Calu3 (cell line): Measurements from ENCODE around the gene CCND2. TPM values are rescaled to one million over a fixed set of nuclear protein-coding genes. Genes with fewer than 3 reads are reported as not detected.

ENCODE experiments used
- BruUV-seq: library from RNA; stranded (reverse); fragments of 400-500 nt; replicated peaks from 2 replicates; lab custom pipeline; 2021; lab: Mats Ljungman, UMichigan
- CTCF ChIA-PET: fragments of 300-600 bp; sonication (Branson Sonifier 250); formaldehyde crosslinking; loops from one replicate; lab custom pipeline; 2022; ENCODE audit warnings: antibody characterized with exemption; lab: Charles Lee
- DNase-seq: peaks from one replicate; pipeline ENCODE4 v3.0.0; 2022
- H3K27ac Mint-ChIP-seq: one replicate; pipeline ENCODE4 v1.8.0; 2022; ENCODE audit warnings: mixed read lengths; ENCODE audit not compliant: unreplicated experiment
- H3K27me3 Mint-ChIP-seq: one replicate; pipeline ENCODE4 v1.8.0; 2022; ENCODE audit warnings: mixed read lengths; ENCODE audit not compliant: unreplicated experiment
- H3K36me3 Mint-ChIP-seq: one replicate; pipeline ENCODE4 v1.8.0; 2022; ENCODE audit warnings: mild to moderate bottlenecking, moderate library complexity, mixed read lengths; ENCODE audit not compliant: insufficient read depth, unreplicated experiment
- H3K4me1 Mint-ChIP-seq: one replicate; pipeline ENCODE4 v1.8.0; 2022; ENCODE audit warnings: mild to moderate bottlenecking, low read depth, mixed read lengths; ENCODE audit not compliant: unreplicated experiment
- H3K4me3 Mint-ChIP-seq: one replicate; pipeline ENCODE4 v1.8.0; 2022; ENCODE audit warnings: mild to moderate bottlenecking, low read depth, moderate library complexity, mixed read lengths; ENCODE audit not compliant: unreplicated experiment
- H3K9me3 Mint-ChIP-seq: one replicate; pipeline ENCODE4 v1.8.0; 2022; ENCODE audit warnings: low read depth, mixed read lengths; ENCODE audit not compliant: unreplicated experiment
- CTCF ChIP-seq: fragments of 200-600 bp; IDR thresholded peaks from one replicate; pipeline ENCODE4 v1.8.0; 2022; ENCODE audit warnings: antibody characterized with exemption; ENCODE audit not compliant: unreplicated experiment
- intact Hi-C: fragments of 100-400 bp; cut with micrococcal nuclease; formaldehyde crosslinking; loops from one replicate; pipeline ENCODE4 v1.10.0; 2022; ENCODE audit not compliant: unreplicated experiment
- total RNA-seq: library from RNA; stranded (reverse); gene quantifications from 2 replicates; pipeline ENCODE4 v1.2.3, GENCODE V29; 2022

The CCND2 gene
- total RNA-seq, 1 experiment from 2014 or later, result 0.07 TPM

DNA sequence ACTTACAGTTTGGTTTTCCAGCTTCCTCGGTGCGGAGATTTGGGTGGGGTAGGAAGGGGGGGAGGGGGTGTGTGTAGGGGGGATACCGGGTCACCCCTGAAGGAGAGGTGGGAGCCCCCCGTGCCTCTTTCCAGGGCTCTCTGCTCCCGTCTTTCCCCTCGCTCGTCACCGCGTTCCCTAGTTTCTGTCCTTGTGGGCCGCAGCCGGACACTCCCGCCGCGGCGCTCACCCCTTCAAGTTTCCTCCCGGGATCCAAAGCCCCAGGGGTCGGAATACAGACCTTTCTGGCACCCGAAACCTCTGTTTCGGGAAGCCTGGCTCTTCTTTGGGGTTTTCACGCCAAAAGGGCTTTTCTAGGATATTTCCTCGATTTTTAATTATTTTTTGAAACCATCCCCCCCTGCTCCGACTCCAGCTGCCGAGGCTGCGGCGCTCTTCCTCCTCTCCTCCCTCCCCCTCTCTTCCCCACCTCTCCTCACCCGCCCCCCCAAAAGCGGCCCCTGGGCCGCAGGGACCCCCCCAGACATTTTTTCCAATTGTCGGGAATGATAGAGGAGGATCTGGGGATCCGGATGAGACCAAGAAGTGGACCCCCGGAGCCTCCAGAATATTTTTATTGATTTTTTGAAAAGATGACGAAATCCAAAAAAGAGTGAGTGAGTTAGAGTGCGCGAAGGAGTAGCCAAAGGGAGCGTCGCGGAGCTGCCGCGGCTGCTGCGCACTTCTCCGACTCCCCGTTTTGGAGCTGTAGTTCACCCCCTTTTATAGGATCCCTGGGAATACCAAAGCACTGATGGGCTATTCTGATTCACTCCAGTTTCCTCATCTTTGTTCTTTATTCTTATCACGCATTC lies 1.7 kb downstream of the CCND2 start:
- CTCF ChIA-PET, result interaction anchor here (0.6 to 1.8 kb wide), 2 partner anchors 43 to 390 kb away, joined by 3 to 40 read pairs; no protein-coding TSS in a partner anchor
- H3K27ac Mint-ChIP-seq, result no peak overlapping the region
- H3K9me3 Mint-ChIP-seq, result no peaks in the 10 kb centered on the region
- no TSS peak for BruUV-seq
- intact Hi-C loops, result loop anchor here (5.0 to 10.0 kb wide), 2 partner anchors 130 to 238 kb away; no protein-coding TSS in a partner anchor
- H3K36me3 Mint-ChIP-seq, result peaks cover 14% of the 10 kb centered on the region
- TF ChIP-seq CTCF, result no peak
- DNase-seq, result no peak
- H3K27me3 Mint-ChIP-seq, result peaks cover 96% of the 10 kb centered on the region
- H3K4me3 Mint-ChIP-seq, result peak overlapping the region; percentile 83
- peaks cover 26% of the 10 kb centered on the region for H3K4me1 Mint-ChIP-seq

GRCh38 chr12:4275870-4276301 lies 2.3 kb downstream of the CCND2 start:
- TF ChIP-seq CTCF, result no peak
- intact Hi-C loops, result loop anchor here (2.0 to 10.0 kb wide), 3 partner anchors 131 to 277 kb away; no protein-coding TSS in a partner anchor
- Mint-ChIP-seq H3K27me3 (peaks cover 96% of the 10 kb centered on the region), H3K27ac (no peak overlapping the region), H3K36me3 (peaks cover 14% of the 10 kb centered on the region), H3K4me3 (peak overlapping the region; percentile 36), H3K4me1 (peaks cover 25% of the 10 kb centered on the region), H3K9me3 (no peaks in the 10 kb centered on the region)
- CTCF ChIA-PET, result interaction anchor here (1.5 to 2.0 kb wide), 4 partner anchors 8 to 390 kb away, joined by 5 to 40 read pairs (median 12); no protein-coding TSS in a partner anchor
- no peak for DNase-seq
- BruUV-seq, result no TSS peak

- TF ChIP-seq CTCF, result peak; percentile 75
- H3K9me3 Mint-ChIP-seq, result no peaks in the 10 kb centered on the region
- CTCF ChIA-PET, result interaction anchor here (0.6 to 2.0 kb wide), 23 partner anchors 9 to 976 kb away, joined by 3 to 40 read pairs (median 3); no protein-coding TSS in a partner anchor
- BruUV-seq, result no TSS peak
- peaks cover 25% of the 10 kb centered on the region for H3K4me1 Mint-ChIP-seq
- intact Hi-C loops, result loop anchor here (1.0 to 10.0 kb wide), 5 partner anchors 132 to 391 kb away; no protein-coding TSS in a partner anchor
- peaks cover 98% of the 10 kb centered on the region for H3K27me3 Mint-ChIP-seq
- peak; percentile 82 for DNase-seq
- peak overlapping the region; percentile 36 for H3K4me3 Mint-ChIP-seq
- H3K36me3 Mint-ChIP-seq, result peaks cover 14% of the 10 kb centered on the region
- H3K27ac Mint-ChIP-seq, result no peak overlapping the region
Measured at GRCh38 chr12:4276524-4277204, 3.1 kb downstream of the CCND2 start.

DNA sequence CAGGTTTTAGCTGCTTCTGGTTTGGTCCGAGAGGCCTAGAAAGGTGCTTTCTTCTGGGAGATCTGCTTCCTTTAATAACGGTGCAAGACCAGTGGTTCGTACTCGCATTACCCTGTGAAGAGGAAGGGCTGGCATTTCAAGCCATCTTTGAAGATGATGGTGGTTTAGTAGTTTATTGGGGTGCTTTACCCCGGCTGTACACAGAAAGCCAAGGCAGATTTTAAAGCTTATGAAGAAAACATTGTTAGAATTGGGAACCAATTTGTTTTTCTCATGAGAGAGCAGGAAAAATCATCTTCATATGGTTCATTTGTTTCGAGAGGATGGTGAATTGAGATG lies 3.6 kb downstream of the CCND2 start:
- H3K4me3 Mint-ChIP-seq, result no peak overlapping the region
- intact Hi-C loops, result loop anchor here (1.0 to 10.0 kb wide), 5 partner anchors 132 to 392 kb away; no protein-coding TSS in a partner anchor
- CTCF ChIA-PET, result interaction anchor here (0.6 to 2.0 kb wide), 20 partner anchors 9 to 977 kb away, joined by 3 to 40 read pairs (median 4); no protein-coding TSS in a partner anchor
- no peak for TF ChIP-seq CTCF
- H3K36me3 Mint-ChIP-seq, result peaks cover 14% of the 10 kb centered on the region
- H3K4me1 Mint-ChIP-seq, result peaks cover 25% of the 10 kb centered on the region
- no peak for DNase-seq
- no TSS peak for BruUV-seq
- peaks cover 99% of the 10 kb centered on the region for H3K27me3 Mint-ChIP-seq
- H3K9me3 Mint-ChIP-seq, result no peaks in the 10 kb centered on the region
- no peak overlapping the region for H3K27ac Mint-ChIP-seq
